Left kidney (tissue), 8 donors: Measurements from ENCODE around the gene ITSN2. TPM values are rescaled to one million over a fixed set of nuclear protein-coding genes. Genes with fewer than 3 reads are reported as not detected.
"Not testable (repeated sequence)": the region's sequence is repeated elsewhere in the genome, so short reads cannot be mapped to it uniquely, and the experiment has no call there.

Source experiments
- DNase-seq: peaks from one replicate; pipeline ENCODE4 v3.0.0-alpha.2; 2013
- long read RNA-seq, 8 donors: transcript quantifications; one replicate each; lab custom pipeline, GENCODE V29; 2026
- polyA plus RNA-seq: library from polyadenylated mRNA; unstranded; fragments of 120-200 nt; gene quantifications from one replicate; pipeline ENCODE4 v1.2.1, GENCODE V29; 2013; ENCODE audit not compliant: insufficient read length

Gene ITSN2
- polyA plus RNA-seq, result 32.2 TPM
- long read RNA-seq, donor 1, partial matches to known transcripts, result 0 of 1 reads
- long read RNA-seq, donor 1, other reads (novel, unspliced or antisense), result 0 of 1 reads
- long read RNA-seq, donor 2, partial matches to known transcripts, result 5 of 5 reads
- long read RNA-seq, donor 2, other reads (novel, unspliced or antisense), result 0 of 5 reads
- long read RNA-seq, donor 3, result 0 reads
- long read RNA-seq, donor 4, partial matches to known transcripts, result 0 of 1 reads
- long read RNA-seq, donor 4, other reads (novel, unspliced or antisense), result 0 of 1 reads
- long read RNA-seq, donor 5, result 0 reads
- long read RNA-seq, donor 6, result 0 reads
- long read RNA-seq, donor 7, result 0 reads
- long read RNA-seq, donor 8, result 0 reads

DNA sequence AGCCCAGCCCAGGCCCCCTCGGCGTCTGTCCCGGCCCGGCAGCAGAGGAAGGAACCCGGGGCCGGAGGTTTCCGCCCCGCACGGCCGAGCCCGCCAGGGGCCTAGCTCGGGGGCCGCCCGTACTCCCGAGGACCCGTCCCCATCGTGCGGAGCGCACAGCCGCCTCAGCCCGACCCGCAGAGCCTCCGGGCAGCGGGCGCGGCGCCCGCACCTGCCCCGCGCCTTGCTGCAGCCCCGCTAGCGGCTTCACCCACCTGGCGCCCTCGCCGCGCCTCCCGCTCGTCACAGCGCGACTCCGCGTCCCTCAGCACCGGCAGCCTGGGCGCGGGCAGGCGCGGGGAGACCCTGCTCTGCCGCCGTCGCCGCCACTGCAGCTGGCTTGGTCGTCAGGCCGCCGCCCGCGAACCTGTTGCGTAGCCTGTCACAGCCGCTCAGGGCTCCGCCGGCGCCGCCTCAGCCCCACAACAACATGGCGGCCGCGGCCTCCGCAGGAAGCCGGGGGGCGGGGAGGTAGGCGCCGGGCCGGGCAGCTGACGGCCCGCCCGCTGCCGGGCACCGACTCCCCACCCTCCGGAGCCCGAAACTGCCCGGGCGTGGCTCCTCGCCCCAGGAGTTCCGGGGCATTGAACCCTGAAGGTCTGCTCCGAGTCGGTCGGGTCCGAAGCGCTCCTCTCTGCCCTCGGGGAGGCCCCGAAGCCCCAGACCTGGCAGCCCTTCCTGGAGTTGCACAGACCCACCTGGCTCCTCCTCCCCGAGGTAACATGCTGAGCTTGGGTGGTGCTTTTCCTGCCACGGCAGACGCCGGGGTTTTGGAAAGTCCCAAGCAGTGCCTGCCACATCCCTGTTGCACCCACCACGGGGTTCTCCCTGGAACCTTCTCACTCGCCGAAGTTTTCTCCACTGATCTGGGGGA lies at the start of gene ITSN2:
Gene ITSN2, minus strand, starts transcription at position 487 of the 913 bp plus-strand sequence. CDS start 32,454 bp downstream, outside the sequence.
- peak; percentile 68 for DNase-seq

DNA sequence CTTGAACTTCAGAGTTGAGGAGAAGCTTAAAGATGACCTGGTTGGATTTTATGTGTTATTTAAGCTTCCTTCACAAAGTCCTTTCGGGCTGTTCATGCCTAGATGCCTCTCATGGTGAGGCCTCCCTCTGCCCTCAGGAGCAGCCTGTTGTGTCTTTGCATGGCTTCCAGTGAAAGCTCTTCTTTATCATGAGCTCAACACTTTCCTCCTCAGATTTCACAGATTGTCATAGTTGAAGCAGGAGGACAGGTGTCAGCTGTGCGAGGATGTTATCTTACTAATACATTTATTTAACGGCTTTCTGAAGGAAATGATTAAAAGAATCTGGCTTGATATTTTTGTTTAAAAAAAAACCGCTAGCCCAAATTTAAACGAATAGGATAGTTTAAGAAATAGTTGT lies 48.8 kb upstream of the ITSN2 start:
- no peak for DNase-seq

DNA sequence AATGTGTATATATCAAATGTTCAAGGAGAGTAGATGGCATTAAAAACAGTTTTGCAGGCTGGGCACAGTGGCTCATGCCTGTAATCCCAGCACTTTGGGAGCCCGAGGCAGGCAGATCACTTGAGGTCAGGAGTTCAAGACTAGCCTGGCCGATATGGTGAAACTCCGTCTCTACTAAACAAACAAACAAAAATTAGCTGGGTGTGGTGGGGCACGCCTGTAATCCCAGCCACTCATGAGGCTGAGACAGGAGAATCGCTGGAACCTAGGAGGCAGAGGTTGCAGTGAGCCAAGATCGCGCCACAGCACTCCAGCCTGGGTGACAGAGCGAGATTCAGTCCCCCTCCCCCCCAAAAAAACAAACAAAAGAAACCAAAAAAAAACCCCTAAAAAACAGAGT lies 48.4 kb upstream of the ITSN2 start:
- not testable (repeated sequence) for DNase-seq

DNA sequence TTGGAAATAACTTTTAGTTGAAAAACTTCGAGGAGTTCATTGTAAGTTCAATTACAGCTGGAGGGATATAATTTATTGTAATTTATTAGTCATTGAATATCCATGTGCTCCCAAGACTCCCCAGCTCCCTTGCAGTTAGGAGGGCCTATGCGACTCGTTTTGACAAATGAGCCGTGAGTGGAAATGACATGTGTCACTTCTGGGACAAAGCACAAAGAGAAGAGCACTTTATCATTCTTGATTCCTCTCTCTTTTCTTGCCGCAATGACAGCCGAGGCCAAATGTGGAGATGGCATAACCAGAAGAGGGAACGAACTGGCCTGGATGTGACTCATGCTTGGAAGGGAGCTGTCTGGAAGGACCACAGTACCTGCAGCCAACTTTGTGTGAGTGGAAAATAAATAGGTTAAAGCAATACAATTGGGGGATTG lies 44.2 kb upstream of the ITSN2 start:
- DNase-seq, result no peak

DNA sequence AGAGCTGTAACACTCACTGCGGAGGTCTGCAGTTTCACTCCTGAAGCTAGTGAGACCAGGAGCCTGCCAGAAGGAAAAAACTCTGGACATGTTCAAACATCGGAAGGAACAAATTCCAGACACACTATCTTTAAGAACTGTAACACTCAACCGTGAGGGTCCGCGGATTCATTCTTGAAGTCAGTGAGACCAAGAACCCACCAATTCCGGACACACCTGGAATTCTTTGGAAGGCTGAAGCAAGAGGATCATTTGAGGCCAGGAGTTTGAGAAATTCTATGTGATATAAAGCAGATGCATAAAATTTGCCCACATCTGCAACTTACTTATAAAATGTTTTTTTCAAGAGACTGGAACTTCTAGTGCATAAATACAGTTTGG lies 43.5 kb upstream of the ITSN2 start:
- DNase-seq, result no peak

DNA sequence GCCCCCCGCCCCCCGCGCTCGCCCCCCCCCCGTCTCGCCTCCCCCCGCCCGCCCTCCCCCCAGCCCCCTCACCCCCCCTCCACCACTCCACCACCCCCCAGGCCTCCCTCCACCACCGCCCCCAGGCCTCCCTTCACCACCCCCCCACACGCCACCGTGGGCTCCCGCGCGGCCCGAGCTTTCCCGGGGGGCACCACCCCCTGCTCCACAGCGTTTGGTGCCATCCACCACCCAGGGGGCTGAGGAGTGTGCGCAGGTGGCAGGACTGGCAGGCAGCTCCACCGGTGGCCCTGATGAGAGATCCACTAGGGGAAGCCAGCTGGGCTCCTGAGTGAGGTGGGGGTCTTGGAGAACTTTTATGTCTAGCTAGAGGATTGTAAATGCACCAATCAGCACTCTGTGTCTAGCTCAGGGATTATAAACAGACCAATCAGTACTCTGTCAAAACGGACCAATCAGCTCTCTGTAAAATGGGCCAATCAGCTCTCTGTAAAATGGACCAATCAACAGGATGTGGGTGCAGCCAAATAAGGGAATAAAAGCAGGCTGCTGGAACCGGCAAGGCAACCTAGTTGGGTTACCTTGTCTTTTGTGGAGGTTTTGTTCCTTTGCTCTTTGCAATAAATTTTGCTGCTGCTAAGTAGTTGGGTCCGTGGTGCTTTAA lies 43.0 kb upstream of the ITSN2 start:
- DNase-seq, result no peak

DNA sequence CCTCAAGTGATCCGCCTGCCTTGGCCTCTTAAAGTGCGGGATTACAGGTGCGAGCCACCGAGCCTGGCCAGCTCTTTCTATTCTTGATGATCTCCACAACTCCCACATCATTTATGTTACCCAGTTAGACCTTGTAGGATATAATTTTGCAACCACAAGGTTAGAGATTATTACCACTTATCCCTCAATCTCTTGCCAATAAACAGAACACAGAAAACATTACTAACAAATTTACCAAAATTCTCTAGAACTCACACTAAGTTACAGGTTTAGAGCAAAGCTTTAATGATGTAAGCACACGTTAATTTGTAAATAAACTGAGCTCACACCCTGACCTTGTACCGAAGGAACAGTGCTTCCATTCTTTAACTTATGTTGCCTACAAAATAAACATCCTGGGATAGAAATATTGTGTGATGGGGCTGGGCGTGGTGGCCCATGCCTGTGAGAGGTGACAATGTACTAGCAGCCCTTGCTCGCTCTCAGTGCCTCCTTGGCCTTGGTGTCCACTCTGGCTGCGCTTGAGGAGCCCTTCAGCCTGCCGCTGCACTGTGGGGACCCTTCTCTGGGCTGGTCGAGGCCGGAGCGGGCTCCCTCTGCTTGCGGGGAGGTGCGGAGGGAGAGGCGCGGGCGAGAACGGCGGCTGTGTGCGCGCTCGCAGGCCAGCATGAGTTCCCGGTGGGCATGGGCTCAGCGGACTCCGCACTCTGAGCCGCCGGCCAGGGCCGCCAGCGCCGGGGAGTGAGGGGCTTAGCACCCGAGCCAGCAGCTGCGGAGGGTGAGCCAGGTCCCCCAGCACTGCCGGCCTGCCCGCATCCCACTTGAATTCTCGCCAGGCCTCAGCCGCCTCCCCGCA lies 42.1 kb upstream of the ITSN2 start:
- DNase-seq, result no peak

DNA sequence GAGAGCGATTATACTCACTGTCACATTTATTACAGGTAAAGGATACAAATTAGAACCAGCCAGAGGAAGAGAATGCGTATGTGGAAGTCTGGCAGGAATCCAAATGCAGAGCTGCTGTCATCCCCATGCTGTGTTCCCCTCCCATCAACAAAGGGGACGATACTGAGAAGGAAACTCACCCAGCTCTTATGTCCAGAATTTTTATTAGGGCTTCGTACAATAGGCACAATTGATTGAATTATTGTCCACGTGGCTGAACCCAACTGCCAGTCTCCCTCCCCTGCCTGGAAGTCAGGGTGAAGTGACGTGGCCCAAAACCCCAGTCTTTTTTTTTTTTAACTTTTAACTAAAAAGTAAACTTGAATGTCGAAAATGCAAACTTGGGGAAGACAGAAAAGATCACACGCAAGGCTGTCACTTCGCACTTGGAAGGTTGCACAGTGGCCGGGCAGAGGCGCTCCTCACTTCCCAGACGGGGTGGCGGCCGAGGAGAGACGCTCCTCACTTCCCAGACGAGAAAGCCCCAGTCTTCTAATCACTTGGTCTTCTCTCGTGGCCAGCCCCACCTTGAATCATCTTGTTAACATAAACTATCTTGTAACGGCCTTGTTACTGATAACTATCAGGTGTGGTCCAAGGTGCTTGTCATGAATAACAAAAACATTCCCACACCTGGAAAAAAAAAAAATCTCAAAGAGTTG lies 40.0 kb upstream of the ITSN2 start:
- DNase-seq, result no peak

DNA sequence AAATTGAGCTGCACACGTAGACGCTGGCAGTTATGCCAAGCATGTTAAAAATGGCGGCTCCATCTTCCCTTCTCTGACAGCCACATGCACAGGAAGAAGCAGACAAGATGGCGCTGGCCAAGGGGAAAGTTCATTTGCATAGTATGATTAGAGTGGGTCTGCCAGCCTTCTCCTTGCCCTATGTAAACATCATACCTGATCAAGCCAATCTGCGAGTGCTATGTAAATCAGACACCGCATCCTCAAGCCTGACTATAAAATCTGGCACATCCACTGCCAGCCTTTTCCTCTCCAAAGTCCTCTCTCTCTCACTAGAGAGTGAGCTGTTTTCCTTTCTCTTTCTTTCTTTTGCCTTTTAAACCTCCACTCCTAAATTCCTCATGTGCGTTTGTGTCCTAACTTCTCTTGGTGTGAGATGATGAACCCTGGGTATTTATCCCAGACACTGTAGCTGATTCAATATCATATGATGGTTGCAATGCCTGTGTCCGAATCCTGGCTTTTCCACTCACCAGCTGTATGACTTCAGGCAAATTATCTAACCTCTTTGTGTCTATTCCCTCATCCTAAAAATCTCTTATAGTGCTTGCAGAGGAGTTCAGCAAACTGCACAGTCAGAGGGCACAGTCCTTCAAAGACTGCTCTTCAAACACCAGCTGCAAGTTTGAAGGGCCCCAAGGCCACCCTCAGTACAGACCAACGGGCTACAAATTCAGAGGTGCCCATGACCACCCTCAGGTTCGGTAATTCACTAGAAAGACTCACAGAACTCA lies 39.3 kb upstream of the ITSN2 start:
- DNase-seq, result no peak

DNA sequence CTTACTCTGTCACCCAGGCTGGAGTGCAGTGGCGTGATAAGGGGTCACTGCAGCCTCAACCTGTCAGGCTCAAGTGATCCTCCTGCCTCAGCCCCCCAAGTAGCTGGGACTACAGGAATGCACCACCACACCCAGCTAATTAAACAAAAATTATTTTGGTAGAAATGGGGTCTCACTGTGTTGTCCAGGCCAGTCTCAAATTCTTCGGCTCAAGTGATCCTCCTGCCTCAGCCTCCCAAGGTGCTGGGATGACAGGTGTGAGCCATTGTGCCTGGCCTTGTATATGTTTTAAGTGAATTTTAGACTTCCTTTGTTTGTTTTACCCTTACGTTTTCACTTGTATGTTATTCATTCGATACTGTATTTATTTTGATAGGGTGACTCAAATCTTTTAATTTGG lies 34.7 kb upstream of the ITSN2 start:
- no peak for DNase-seq

DNA sequence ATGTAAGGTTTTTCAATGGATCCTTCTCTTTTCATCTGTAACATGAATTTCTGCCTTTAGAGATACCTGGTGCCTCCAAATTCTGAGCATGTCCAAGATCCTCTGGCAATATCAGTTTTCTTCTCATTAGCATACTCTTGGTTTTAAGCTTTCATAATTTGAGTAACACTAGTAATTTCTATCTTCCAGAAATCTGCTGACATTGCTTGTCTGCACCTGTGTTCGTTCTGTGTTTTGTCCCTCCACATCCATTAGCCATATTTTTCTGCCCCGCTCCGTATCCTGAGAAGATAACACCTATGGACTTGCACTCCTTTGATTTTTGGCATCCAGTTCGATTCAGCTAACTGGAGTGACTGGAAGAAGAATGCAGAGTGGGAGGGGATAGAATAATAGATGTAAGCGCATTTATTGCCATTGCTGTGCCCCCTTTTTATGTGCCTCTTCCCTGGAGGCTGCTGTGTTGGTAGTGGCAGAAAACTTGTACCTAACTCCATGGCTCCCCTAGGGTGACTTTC lies 32.3 kb upstream of the ITSN2 start:
- no peak for DNase-seq

DNA sequence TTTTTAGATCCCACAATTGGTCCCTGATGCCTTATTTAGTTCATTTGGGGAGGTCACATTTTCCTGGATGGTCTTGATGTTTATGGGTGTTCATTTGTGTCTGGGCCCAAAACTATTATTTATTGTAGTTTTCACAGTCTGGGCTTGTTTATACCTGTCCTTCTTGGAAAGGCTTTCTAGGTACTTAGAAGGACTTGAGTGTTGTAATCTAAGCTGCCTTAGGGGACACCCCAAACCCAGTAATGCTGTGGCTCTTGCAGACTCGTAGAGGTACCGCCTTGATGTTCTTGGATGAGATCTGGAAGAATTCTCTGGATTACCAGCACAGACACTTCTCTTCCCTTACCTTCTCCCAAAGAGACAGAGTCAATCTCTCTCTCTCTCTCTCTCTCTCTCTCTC lies 25.0 kb upstream of the ITSN2 start:
- no peak for DNase-seq

DNA sequence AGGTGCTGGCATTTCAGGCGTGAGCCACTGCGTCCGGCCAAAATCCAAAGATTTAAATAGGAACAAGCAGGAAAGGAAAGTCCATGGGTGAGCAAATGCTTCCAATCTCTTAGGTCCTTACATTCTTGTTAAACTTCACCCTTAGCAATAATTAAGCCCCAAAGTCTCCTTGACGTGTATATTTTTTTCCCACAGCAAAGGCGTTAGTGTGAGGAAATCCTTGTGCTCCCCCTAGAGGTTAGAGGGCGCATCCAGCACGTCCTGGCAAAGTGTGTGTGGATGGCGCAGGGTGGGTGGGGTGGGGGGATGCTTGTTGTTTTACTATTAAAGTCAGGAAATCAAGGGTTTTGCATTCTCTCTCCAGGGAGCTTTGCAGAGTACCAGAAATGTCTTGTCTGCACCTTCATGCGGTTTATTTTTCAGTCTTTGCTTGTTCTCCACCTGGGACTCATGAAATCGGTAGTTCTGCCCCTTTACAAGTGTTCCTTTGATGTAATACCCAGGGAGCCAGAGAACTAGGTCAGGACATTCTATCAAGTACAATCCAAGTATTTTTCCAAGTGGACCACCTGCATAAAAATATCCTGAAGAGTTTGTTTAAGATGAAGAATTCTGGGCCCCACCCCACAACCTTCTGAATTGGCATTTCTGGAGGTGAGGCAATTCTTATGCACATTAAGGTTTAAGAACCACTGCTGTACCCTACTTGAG lies 22.2 kb upstream of the ITSN2 start:
- peak; percentile 78 for DNase-seq

DNA sequence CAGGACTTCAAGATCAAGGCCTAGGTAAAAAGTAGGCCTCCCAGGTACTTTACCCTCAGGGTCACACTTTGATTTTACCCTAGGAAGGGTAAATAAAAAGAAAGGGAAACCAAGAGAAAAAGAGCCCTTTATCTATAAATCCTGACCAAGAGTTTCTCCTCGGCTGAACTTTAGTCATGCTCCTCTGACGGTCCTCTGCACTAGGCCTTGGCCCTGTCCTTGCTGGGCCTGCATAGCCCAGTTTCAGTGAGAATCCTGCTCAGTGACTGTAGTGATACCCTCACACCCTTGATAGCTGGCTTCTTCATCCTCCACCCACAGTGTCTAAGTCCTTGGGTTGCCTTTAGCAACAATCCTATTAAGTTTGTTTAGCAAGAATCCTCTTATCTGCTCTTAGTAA lies 20.5 kb upstream of the ITSN2 start:
- no peak for DNase-seq

DNA sequence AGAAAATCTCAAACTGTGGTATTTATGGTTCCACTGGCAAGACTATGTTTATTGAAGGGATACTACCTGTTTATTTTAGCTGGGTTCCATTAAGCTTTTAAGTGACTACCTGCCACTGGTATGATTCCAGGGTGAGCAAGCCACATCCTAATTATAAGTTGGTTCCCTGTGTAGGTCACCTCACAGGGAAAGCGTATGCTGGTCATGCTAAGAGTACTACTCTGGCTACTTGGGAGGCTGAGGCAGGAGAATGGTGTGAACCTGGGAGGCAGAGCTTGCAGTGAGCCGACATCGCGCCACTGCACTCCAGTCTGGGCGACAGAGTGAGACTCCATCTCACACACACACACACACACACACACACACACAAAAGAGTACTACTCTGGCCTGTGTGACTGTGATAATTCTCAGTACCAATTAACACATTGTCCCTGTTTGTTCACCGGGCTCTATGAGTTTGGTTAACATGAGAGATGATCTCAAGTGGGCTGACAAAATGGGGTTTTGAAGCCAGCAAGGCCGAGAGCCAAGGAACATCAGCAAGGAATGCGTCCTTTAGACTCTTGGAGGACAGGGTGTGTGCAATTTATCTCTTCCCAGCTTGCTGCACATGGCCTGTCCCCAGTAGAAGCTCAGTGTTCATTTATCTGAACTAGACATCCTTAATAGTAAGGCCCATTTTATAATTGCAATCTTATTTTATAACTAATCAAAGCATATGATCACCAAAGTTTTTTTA lies 15.2 kb upstream of the ITSN2 start:
- no peak for DNase-seq

DNA sequence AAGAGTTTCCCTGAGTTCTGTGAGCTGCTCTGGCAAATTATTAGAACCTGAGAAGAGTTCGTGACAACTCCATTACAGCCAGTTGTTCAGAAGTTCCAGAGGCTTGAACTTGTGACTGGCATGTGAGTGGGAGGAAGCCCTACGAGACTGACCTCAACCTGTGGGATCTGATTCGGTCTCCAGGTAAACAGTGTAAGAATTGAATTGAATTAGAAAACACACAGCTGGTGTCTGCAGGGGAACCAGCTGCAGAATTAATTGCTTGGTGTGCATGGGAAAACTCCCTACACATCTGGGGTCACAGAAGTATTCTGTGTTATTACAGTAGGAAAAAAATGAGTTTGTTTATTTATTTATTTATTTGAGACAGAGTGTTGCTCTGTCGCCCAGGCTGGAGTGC lies 14.0 kb upstream of the ITSN2 start:
- peak; percentile 36 for DNase-seq

DNA sequence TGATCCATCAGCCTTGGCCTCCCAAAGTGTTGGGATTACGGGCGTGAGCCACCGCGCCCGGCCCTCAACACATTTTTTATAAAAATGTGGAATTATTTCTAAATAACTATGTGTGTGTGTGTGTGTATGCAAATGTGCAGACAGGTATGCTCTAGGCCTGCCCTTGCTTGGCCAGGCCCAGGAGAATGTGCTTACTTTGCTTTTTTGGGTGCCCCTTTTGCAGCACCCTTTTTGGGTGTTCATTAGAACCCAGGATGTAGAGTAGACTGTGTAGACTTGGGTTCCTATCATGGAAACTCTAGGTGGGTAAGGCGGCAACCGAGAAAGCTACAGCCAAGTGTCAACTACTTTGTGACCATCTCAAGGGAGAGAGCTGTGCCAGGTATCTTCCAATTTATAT lies 11.7 kb upstream of the ITSN2 start:
- no peak for DNase-seq

DNA sequence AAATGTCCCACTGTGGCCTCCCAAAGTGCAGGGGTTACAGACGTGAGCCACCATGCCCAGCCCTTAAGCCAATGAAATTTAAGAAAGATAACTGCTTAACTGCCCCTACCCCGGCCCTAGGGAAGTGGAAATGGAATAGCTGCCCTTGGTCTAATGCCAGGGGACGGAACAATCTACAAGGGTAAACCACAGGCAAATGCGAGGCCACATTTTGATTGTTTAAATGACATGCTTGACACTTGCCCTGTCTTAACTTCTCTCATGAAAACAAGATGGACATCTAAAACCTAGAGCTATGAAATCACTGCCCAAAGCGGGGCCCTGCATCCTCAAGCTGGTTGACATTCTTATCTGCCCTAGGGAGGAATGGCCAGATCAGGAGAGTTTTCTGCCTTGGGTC lies 5.5 kb upstream of the ITSN2 start:
- no peak for DNase-seq

DNA sequence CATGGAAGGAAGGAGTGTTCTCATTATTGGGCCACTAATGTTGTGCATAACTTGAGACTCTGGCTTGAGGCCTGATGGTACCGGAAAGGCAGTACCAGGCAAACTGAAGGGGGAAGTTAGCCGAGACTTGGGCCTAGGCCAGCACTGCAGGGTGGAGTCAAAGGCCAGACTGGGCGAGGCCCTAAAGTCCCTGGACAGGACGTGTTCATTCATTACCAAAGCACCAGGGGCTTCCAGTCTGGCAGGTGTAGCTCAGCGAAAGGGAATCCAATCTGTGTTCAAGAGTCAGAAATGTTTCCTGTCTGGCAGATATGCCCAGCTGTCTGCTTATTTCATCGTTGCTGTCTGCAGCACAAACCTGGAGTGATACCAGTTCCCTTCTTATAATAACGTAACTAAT lies 4.7 kb upstream of the ITSN2 start:
- no peak for DNase-seq
